Skeletal muscle satellite cell (primary cell): ENCODE results near the gene CSF2.

ENCODE experiments used
- H3K27me3 ChIP-seq: 2 replicates; pipeline ENCODE4 v1.7.0; 2013; ENCODE audit warnings: low read length; ENCODE audit not compliant: control insufficient read depth, insufficient read depth
- H3K36me3 ChIP-seq: 2 replicates; pipeline ENCODE4 v1.7.0; 2013; ENCODE audit warnings: mild to moderate bottlenecking, control low read depth, low read length; ENCODE audit not compliant: insufficient read depth
- H3K4me1 ChIP-seq: 2 replicates; pipeline ENCODE4 v1.7.0; 2013; ENCODE audit warnings: low read length; ENCODE audit not compliant: control insufficient read depth, insufficient read depth
- H3K4me2 ChIP-seq: 2 replicates; pipeline ENCODE4 v1.7.0; 2013; ENCODE audit warnings: mild to moderate bottlenecking, low read length
- H3K4me3 ChIP-seq: 2 replicates; pipeline ENCODE4 v1.7.0; 2013; ENCODE audit warnings: low read length
- H3K9ac ChIP-seq: 2 replicates; pipeline ENCODE4 v1.7.0; 2013; ENCODE audit warnings: mild to moderate bottlenecking, low read depth, low read length, moderate library complexity
- H3K9me3 ChIP-seq: replicated peaks from 2 replicates; pipeline ENCODE4 v1.7.0; 2013; ENCODE audit warnings: mild to moderate bottlenecking, control low read depth, low read length

Gene CSF2

DNA sequence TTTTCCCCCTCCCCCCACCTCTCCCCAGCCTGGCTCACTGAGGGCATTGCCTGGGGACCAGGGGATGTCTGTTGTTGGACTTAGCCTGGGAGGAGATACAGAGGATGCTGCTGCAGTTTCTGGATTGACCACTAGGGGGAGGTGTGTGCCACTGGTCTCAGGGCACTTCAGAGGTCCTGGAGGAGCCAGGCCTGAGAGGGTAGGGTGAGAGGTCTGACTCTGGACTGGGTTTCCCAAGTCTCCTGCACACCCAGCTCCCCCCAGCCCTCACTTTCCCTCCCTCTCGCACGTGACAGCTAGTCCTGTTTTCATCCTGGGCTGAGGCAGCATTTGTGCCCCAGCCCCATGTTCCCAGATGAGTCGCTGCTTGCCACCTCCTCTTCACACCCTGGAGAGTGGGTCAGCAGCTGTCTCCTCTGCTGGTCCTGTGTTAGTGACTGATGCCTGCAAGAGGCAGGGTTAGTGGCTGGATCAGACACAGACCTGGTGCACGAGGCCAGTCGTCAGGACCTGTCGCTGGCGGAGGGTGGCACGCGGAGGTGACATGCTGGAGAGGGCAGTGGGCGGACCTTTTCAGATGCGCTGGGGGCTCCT is 8.8 kb upstream of the CSF2 start:
- Histone ChIP-seq H3K27me3 (no peaks in the 10 kb centered on the region), H3K4me1 (peaks cover 4% of the 10 kb centered on the region), H3K9ac (no peak overlapping the region), H3K4me2 (no peak overlapping the region), H3K9me3 (no peaks in the 10 kb centered on the region), H3K36me3 (no peaks in the 10 kb centered on the region), H3K4me3 (no peak overlapping the region)

DNA sequence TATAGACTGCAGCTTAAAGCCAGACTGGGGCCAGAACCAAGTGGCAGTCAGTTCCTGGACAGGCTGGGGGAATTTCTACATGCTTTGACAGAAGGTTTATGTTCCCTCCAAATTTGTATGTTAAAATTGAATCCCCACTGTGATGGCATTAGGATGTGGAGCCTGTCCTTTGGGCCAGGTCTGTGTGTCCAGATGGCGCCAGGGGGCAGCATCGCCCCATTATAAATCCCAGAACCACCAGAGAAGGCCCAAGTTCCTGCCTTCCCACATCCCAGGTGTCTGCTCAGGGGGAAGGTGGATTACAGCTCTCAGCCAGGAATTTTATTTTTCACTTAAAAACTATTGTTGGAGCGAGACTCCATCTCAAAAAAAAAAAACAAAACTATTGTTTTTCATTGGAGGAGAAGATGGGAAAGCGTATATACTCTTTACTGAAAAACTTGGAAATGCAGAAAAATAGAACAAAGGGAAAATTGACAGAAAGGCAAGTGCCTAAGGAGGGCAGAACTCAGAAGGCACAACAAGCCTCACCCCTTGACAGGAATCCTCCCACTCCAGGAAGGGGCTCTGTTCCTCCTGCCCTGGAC is 8.1 kb upstream of the CSF2 start:
- no peak overlapping the region for H3K4me2 ChIP-seq
- no peaks in the 10 kb centered on the region for H3K27me3 ChIP-seq
- H3K4me1 ChIP-seq, result peaks cover 4% of the 10 kb centered on the region
- H3K9ac ChIP-seq, result no peak overlapping the region
- H3K4me3 ChIP-seq, result no peak overlapping the region
- no peaks in the 10 kb centered on the region for H3K9me3 ChIP-seq
- H3K36me3 ChIP-seq, result no peaks in the 10 kb centered on the region

- Histone ChIP-seq H3K9me3 (no peaks in the 10 kb centered on the region), H3K36me3 (no peaks in the 10 kb centered on the region), H3K27me3 (no peaks in the 10 kb centered on the region), H3K4me1 (peaks cover 4% of the 10 kb centered on the region), H3K4me2 (no peak overlapping the region), H3K4me3 (no peak overlapping the region), H3K9ac (no peak overlapping the region)
Measured at GRCh38 chr5:132065951-132066701, 7.5 kb upstream of the CSF2 start.

DNA sequence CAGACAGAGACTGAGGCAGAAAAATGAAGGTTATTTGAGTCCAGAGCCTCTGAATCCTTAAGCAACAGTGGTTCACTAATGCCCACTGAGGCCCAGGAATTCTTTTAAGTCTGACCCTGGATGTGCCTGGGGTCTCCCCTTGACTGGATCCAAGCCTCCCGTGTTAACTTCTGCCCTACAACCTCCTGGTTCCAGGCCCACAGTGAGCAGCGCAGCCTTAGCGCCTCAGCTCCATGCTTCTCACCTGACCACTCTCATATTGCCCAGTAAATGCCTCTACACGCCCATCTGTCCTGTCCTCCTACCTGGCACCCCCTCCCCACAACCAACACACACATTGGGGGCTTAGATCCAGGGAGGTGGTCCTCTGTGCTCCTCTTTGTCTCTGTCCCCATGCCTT is 6.7 kb upstream of the CSF2 start:
- Histone ChIP-seq H3K4me3 (no peak overlapping the region), H3K9ac (no peak overlapping the region), H3K4me2 (no peak overlapping the region), H3K27me3 (no peaks in the 10 kb centered on the region), H3K4me1 (peaks cover 4% of the 10 kb centered on the region), H3K9me3 (no peaks in the 10 kb centered on the region), H3K36me3 (no peaks in the 10 kb centered on the region)

GRCh38 chr5:132067451-132067850 is 6.1 kb upstream of the CSF2 start:
- Histone ChIP-seq H3K4me1 (peaks cover 4% of the 10 kb centered on the region), H3K9me3 (no peaks in the 10 kb centered on the region), H3K4me3 (no peak overlapping the region), H3K36me3 (no peaks in the 10 kb centered on the region), H3K9ac (no peak overlapping the region), H3K27me3 (no peaks in the 10 kb centered on the region), H3K4me2 (no peak overlapping the region)

DNA sequence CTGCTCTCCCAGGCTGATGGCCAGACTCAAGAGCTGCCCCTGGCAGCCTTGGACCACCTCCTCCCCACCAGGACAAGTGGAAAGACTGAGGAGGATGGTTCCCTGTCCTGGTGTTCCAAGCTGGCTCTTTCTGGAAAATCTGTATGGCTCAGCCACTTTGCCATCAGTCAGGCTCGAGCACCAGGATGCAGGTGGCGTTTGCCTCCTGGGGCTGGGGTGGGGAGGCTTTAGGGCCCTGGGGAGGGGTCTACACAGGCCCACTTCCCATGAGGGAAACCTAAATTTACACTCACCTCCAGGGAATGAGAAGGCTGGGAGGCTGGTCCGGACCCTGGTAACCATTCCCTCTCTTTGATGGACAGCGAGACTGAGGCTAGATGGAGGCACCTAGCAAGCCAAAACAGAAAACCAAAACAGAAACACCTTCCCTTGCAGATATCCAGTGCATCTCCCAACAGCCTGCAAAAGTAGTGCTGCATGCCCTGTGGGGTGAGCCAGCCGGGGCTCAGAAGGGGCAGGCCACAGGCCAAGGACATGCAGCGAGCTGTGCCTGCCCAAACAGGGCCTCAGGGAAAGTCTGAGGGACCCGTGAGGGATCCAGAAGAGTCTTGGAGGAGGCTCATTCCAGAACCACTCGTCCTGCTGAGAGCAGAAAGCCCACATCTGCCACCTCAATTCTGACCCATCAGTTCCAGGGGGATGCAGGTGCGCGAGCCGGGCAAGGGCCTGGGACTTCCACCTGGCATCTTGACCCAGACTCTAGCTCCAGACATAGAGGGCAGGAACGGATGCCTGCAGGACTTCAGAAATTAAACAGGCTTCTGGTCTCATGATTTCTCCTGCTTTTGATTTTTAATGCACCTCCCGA is 5.4 kb upstream of the CSF2 start:
- Histone ChIP-seq H3K4me3 (no peak overlapping the region), H3K27me3 (no peaks in the 10 kb centered on the region), H3K9me3 (no peaks in the 10 kb centered on the region), H3K4me1 (peaks cover 7% of the 10 kb centered on the region), H3K36me3 (no peaks in the 10 kb centered on the region), H3K4me2 (no peak overlapping the region), H3K9ac (no peak overlapping the region)

- Histone ChIP-seq H3K9ac (no peak overlapping the region), H3K27me3 (no peaks in the 10 kb centered on the region), H3K4me2 (no peak overlapping the region), H3K9me3 (no peaks in the 10 kb centered on the region), H3K4me3 (no peak overlapping the region), H3K36me3 (no peaks in the 10 kb centered on the region), H3K4me1 (peaks cover 17% of the 10 kb centered on the region)
Measured at GRCh38 chr5:132069561-132069960, 4.0 kb upstream of the CSF2 start.

DNA sequence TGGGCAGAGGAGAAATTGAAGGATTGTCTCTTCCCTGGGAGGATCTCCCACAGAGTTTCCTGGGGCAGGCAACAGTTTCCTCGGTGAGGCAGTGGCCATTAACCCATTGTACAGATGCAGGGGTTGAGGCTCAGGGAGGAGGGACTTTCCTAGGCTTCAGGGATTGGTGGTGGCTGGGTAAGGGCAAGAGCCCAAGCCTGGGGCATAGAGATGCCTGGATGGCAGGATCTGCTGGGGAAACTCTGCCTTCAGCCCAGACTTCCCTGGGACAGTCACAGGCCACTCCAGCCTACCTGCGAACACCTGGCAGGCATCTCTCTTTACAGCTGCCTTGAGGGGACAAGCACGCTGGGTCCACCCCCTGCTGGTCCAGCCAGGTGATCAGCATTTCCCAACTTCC is 3.6 kb upstream of the CSF2 start:
- Histone ChIP-seq H3K4me2 (no peak overlapping the region), H3K9ac (no peak overlapping the region), H3K9me3 (no peaks in the 10 kb centered on the region), H3K4me1 (peaks cover 14% of the 10 kb centered on the region), H3K27me3 (no peaks in the 10 kb centered on the region), H3K4me3 (no peak overlapping the region), H3K36me3 (no peaks in the 10 kb centered on the region)

GRCh38 chr5:132070460-132071337 is 2.9 kb upstream of the CSF2 start:
- no peak overlapping the region for H3K4me2 ChIP-seq
- no peak overlapping the region for H3K9ac ChIP-seq
- H3K4me3 ChIP-seq, result no peak overlapping the region
- no peaks in the 10 kb centered on the region for H3K27me3 ChIP-seq
- no peaks in the 10 kb centered on the region for H3K36me3 ChIP-seq
- no peaks in the 10 kb centered on the region for H3K9me3 ChIP-seq
- peaks cover 19% of the 10 kb centered on the region for H3K4me1 ChIP-seq

- Histone ChIP-seq H3K27me3 (no peaks in the 10 kb centered on the region), H3K4me1 (peaks cover 19% of the 10 kb centered on the region), H3K4me2 (no peak overlapping the region), H3K9ac (no peak overlapping the region), H3K36me3 (no peaks in the 10 kb centered on the region), H3K9me3 (no peaks in the 10 kb centered on the region), H3K4me3 (no peak overlapping the region)
Measured at GRCh38 chr5:132071338-132071707, 2.3 kb upstream of the CSF2 start.

- Histone ChIP-seq H3K36me3 (no peaks in the 10 kb centered on the region), H3K4me1 (peaks cover 19% of the 10 kb centered on the region), H3K9me3 (no peaks in the 10 kb centered on the region), H3K27me3 (no peaks in the 10 kb centered on the region), H3K4me2 (no peak overlapping the region), H3K4me3 (no peak overlapping the region), H3K9ac (no peak overlapping the region)
Measured at GRCh38 chr5:132072070-132072469, 1.5 kb upstream of the CSF2 start.
